DOHH2 (cell line): ENCODE measurements around the gene RELN.

Source experiments
- CTCF ChIP-seq: fragments of 200-600 bp; sonication (generic); IDR thresholded peaks from one replicate; pipeline ENCODE4 v1.5.1; 2014; ENCODE audit warnings: antibody characterized with exemption, mild to moderate bottlenecking, low read depth, low read length; ENCODE audit not compliant: poor library complexity, severe bottlenecking
- EZH2phosphoT487 ChIP-seq: fragments of 200-600 bp; sonication (generic); IDR thresholded peaks from 2 replicates; pipeline ENCODE4 v1.6.1; 2017; ENCODE audit warnings: borderline replicate concordance, mild to moderate bottlenecking, antibody characterized with exemption, low read length, moderate library complexity, mixed read lengths

DNA sequence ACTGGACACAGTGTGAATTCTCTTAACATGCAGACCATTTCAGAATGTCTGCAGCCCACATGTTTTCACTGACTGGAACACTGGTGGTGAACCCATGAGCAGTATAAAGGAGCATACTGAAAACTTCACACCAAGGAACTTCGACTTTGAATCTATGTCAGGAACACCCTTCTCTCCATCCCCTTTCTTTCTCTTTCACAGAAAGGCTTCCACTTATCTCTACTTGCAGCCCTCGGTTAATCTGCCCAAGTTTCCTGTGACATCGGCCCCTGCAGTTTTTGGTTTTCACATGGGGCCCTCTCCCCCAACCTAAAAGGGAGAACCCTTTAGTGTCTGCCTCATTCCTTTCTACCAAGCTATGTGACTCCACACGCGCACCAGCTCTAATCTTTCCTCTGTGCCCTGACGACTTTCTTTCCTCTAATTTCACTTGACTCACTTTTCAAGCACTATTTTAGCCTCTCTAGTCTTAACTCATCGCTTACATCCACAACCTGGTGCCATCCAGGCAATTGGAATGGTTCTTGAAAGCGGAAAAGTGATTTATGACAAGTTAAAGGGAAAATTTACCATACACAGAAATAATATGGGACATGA lies 70.1 kb downstream of the RELN start:
- no peak for TF ChIP-seq CTCF
- no peak for TF ChIP-seq EZH2phosphoT487
